ENCODE results near the gene PYROXD2.

Gene PYROXD2

GRCh38 chr10:98420786-98421185 lies 5.8 kb upstream of the PYROXD2 start:
- no peak for TF ChIP-seq PKNOX1 (IDR thresholded peaks at IDR 0.05)
- TF ChIP-seq FOXA1 (IDR thresholded peaks at IDR 0.05) = no peak
- no peak for TF ChIP-seq SP1 (IDR thresholded peaks at IDR 0.05)
- no peak for TF ChIP-seq FOXK2 (IDR thresholded peaks at IDR 0.05)
- TF ChIP-seq CTBP1 (IDR thresholded peaks at IDR 0.05; ENCODE audit: borderline replicate concordance) = no peak
- no peak for TF ChIP-seq NFRKB (IDR thresholded peaks at IDR 0.05)
- no peak for TF ChIP-seq LEF1 (IDR thresholded peaks at IDR 0.05; ENCODE audit: borderline replicate concordance)
- no peak for TF ChIP-seq ELF4 (IDR thresholded peaks at IDR 0.05)
- ChIA-PET POLR2A (no interaction called here), CTCF (no interaction called here)
- DNase-seq (ENCODE audit: extremely low spot score) = no peak

DNA sequence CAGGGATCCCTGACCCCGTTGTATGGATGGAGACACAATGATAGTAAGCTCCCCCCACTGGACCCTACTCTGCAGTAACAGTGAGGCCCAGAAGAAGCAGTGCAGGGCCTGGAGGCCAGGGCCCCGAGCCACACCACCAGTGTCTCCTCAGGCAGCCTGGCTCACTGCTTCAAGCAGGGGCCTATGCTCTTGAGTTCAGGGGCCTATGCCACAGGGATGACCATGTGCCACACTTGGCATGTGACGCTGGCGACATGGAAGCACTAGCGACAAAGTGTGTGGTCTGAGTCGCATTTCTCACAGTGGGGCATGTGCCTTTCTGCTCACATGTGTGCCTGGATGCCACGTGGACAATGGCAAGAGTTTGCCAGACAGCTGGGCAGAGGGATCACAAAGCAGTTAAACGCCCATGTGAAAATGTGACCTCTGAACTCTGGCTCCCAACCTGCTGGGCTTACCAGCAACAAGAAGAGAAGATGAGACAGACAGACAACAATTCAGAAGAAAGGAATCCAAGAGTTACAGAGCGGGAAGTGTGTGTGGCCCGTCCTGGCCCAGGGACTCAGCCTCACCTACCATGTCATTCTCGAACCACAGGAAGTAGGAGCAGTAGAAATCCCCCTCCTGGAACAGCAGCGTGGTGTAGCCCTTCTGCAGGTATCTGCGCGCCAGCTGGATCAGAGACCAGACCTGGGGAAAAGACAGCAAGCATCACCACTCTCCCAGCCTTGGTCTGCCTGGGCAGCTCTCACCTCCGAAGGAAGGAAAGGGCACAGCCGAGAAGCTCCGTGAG lies 4.7 kb upstream of the PYROXD2 start:
- ChIA-PET POLR2A (no interaction called here), CTCF (no interaction called here)
- TF ChIP-seq HDGF (IDR thresholded peaks at IDR 0.05; ENCODE audit: borderline replicate concordance) (no peak), ARNT (IDR thresholded peaks at IDR 0.05) (no peak), ZNF384 (IDR thresholded peaks at IDR 0.05) (no peak), CTBP1 (IDR thresholded peaks at IDR 0.05; ENCODE audit: borderline replicate concordance) (no peak), ELF4 (IDR thresholded peaks at IDR 0.05) (no peak)
- DNase-seq (ENCODE audit: extremely low spot score) = no peak

- no peak for DNase-seq (ENCODE audit: extremely low spot score)
- TF ChIP-seq L3MBTL2 (conservative IDR thresholded peaks at IDR 0.05) = no peak
- no peak for TF ChIP-seq FOXA1 (IDR thresholded peaks at IDR 0.05)
- no peak for TF ChIP-seq HDGF (IDR thresholded peaks at IDR 0.05; ENCODE audit: borderline replicate concordance)
- no peak for TF ChIP-seq ELF4 (IDR thresholded peaks at IDR 0.05)
- TF ChIP-seq ZNF384 (IDR thresholded peaks at IDR 0.05) = no peak
- no peak for TF ChIP-seq FOXM1 (IDR thresholded peaks at IDR 0.05; ENCODE audit: borderline replicate concordance)
- no peak for TF ChIP-seq CTBP1 (IDR thresholded peaks at IDR 0.05; ENCODE audit: borderline replicate concordance)
- TF ChIP-seq BHLHE40 (IDR thresholded peaks at IDR 0.05; ENCODE audit: borderline replicate concordance) = no peak
- TF ChIP-seq NFRKB (IDR thresholded peaks at IDR 0.05) = no peak
- no peak for TF ChIP-seq SP1 (IDR thresholded peaks at IDR 0.05)
- TF ChIP-seq FOXK2 (IDR thresholded peaks at IDR 0.05) = no peak
- TF ChIP-seq TARDBP (IDR thresholded peaks at IDR 0.05) = no peak
- TF ChIP-seq ARNT (IDR thresholded peaks at IDR 0.05) = no peak
- TF ChIP-seq SUZ12 (IDR thresholded peaks at IDR 0.05) = no peak
- CTCF ChIA-PET = no interaction called here
- POLR2A ChIA-PET = no interaction called here
Observed at GRCh38 chr10:98418665-98419468, 3.9 kb upstream of the PYROXD2 start.

DNA sequence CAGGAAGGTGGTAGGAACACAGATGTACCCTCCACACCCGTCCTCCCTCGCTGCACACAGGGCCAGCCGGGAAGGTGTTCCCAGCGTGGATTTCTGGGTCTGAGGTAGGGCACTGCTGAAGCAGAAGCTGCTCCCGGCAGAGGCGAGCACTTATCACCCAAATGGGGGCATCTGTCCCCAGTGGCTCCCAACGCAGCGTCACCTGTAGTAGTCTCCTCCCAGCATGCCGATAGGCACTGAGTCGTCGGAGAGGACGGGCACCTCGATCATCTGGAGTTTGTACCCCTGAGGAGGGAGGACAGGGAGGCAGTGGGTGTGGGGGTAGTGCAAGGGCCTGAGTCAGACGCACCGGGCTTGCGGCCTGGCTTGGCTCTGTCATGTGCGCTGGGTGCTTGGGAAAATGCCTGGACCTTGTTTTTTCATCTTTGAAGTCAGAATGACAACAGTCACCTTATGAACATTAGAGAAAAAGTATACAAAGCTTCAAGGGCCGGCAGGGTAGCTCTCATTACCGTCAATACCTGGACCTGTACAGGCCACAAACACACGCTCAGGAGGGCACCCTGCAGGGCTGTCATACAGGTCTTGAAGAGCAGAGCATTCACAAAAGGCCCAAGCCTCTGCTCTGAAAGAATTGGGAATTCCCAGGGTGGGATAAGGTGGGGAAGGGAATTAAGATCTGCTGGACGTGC lies 3.1 kb upstream of the PYROXD2 start:
- DNase-seq (ENCODE audit: extremely low spot score) = no peak
- TF ChIP-seq SUZ12 (IDR thresholded peaks at IDR 0.05) (no peak), L3MBTL2 (conservative IDR thresholded peaks at IDR 0.05) (no peak), HDGF (IDR thresholded peaks at IDR 0.05; ENCODE audit: borderline replicate concordance) (no peak), ARNT (IDR thresholded peaks at IDR 0.05) (no peak), SP1 (IDR thresholded peaks at IDR 0.05) (no peak), FOXM1 (IDR thresholded peaks at IDR 0.05; ENCODE audit: borderline replicate concordance) (no peak), TARDBP (IDR thresholded peaks at IDR 0.05) (no peak), ELF4 (IDR thresholded peaks at IDR 0.05) (no peak), NFRKB (IDR thresholded peaks at IDR 0.05) (no peak), ZNF384 (IDR thresholded peaks at IDR 0.05) (no peak), PKNOX1 (IDR thresholded peaks at IDR 0.05) (no peak), CTBP1 (IDR thresholded peaks at IDR 0.05; ENCODE audit: borderline replicate concordance) (no peak), FOXA1 (IDR thresholded peaks at IDR 0.05) (no peak), LEF1 (IDR thresholded peaks at IDR 0.05; ENCODE audit: borderline replicate concordance) (no peak)
- POLR2A ChIA-PET = no interaction called here
- CTCF ChIA-PET = no interaction called here

DNA sequence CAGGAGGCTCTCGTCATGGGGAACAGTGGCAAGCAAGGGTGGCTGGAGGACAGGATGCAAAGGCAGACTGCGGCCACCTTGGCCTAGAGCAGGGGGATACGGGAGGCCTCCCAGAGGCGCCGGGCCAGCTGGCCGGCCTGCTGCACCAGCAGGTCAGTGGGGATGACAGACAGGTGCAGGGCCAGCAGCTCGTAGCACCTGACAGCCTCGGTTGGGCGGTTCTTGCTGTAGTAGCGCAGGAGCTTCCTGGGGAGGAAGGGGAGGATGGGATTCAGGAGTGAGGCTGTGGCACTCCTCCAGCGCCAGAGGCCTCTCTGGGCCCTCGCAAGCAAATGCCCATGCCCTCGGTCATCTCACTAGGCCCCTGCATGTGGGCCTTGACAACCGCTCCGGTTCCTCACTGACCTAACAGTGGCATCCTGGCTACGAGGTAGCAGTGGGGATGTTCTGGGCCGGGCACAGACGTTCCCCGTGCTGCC lies 2.5 kb upstream of the PYROXD2 start:
- ChIA-PET POLR2A (no interaction called here), CTCF (no interaction called here)
- DNase-seq (ENCODE audit: extremely low spot score) = no peak
- TF ChIP-seq FOXK2 (IDR thresholded peaks at IDR 0.05) (no peak), ELF4 (IDR thresholded peaks at IDR 0.05) (no peak), CTBP1 (IDR thresholded peaks at IDR 0.05; ENCODE audit: borderline replicate concordance) (no peak), NFRKB (IDR thresholded peaks at IDR 0.05) (no peak), HDGF (IDR thresholded peaks at IDR 0.05; ENCODE audit: borderline replicate concordance) (no peak), FOXM1 (IDR thresholded peaks at IDR 0.05; ENCODE audit: borderline replicate concordance) (no peak), L3MBTL2 (conservative IDR thresholded peaks at IDR 0.05) (no peak), SUZ12 (IDR thresholded peaks at IDR 0.05) (no peak), LEF1 (IDR thresholded peaks at IDR 0.05; ENCODE audit: borderline replicate concordance) (no peak), FOXA1 (IDR thresholded peaks at IDR 0.05) (no peak)
